OCI-LY7 (cell line): ENCODE measurements around the gene GRK4. TPM values are rescaled to one million over a fixed set of nuclear protein-coding genes. Genes with fewer than 3 reads are reported as not detected.

Source experiments
- BruUV-seq: library from RNA; stranded (reverse); fragments of 400-500 nt; replicated peaks from 2 replicates; lab custom pipeline; 2021; lab: Mats Ljungman, UMichigan
- CTCF ChIA-PET: fragments of 300-600 bp; sonication (Branson Sonifier 250); formaldehyde crosslinking; loops from one replicate; lab custom pipeline; 2022; ENCODE audit warnings: antibody characterized with exemption; ENCODE audit not compliant: unreplicated experiment; lab: Charles Lee
- POLR2A ChIA-PET: fragments of 300-600 bp; sonication (Branson Sonifier 250); formaldehyde crosslinking; loops from one replicate; lab custom pipeline; 2022; ENCODE audit warnings: antibody characterized with exemption; lab: Charles Lee
- DNase-seq: peaks from one replicate; pipeline ENCODE4 v3.0.0-alpha.2; 2015; ENCODE audit warnings: low spot score
- H2AFZ ChIP-seq: fragments of 200-600 bp; sonication (generic), shearing (Covaris generic); 2 replicates; pipeline ENCODE4 v1.6.1; 2014; ENCODE audit warnings: mild to moderate bottlenecking, antibody characterized with exemption, low read length, moderate library complexity
- H3K27ac ChIP-seq: fragments of 200-600 bp; sonication (generic); 2 replicates; pipeline ENCODE4 v1.5.1; 2014; ENCODE audit warnings: mixed run types, low read depth, mild to moderate bottlenecking, moderate library complexity, low read length, inconsistent platforms; ENCODE audit not compliant: poor library complexity, severe bottlenecking
- H3K36me3 ChIP-seq: fragments of 200-600 bp; sonication (generic); 2 replicates; pipeline ENCODE4 v1.6.1; 2014; ENCODE audit warnings: mild to moderate bottlenecking, antibody characterized with exemption, low read length, moderate library complexity, mixed read lengths; ENCODE audit not compliant: insufficient read depth
- H3K4me1 ChIP-seq: fragments of 200-600 bp; sonication (generic); 2 replicates; pipeline ENCODE4 v1.5.1; 2014; ENCODE audit warnings: mild to moderate bottlenecking, low read length; ENCODE audit not compliant: insufficient read depth, poor library complexity, severe bottlenecking
- H3K4me2 ChIP-seq: fragments of 200-600 bp; sonication (generic); 2 replicates; pipeline ENCODE4 v1.6.1; 2014; ENCODE audit warnings: mild to moderate bottlenecking, low read length
- H3K4me3 ChIP-seq: fragments of 200-600 bp; sonication (generic); 2 replicates; pipeline ENCODE4 v1.5.1; 2014; ENCODE audit warnings: mild to moderate bottlenecking, low read depth, low read length; ENCODE audit not compliant: poor library complexity, severe bottlenecking
- H3K79me2 ChIP-seq: fragments of 200-600 bp; sonication (generic); 2 replicates; pipeline ENCODE4 v1.6.1; 2016; ENCODE audit warnings: low read depth, mild to moderate bottlenecking, low read length, moderate library complexity, mixed read lengths; ENCODE audit not compliant: insufficient read depth
- H3K9me2 ChIP-seq: fragments of 200-600 bp; sonication (generic); 2 replicates; pipeline ENCODE4 v1.6.1; 2016; ENCODE audit warnings: mild to moderate bottlenecking, low read length, mixed read lengths; ENCODE audit not compliant: insufficient read depth
- H3K9me3 ChIP-seq: fragments of 200-600 bp; sonication (generic); 2 replicates; pipeline ENCODE4 v1.6.1; 2014; ENCODE audit warnings: mild to moderate bottlenecking, mixed run types, low read length, mixed read lengths
- H4K20me1 ChIP-seq: fragments of 200-600 bp; sonication (generic); 2 replicates; pipeline ENCODE4 v1.6.1; 2014; ENCODE audit warnings: mild to moderate bottlenecking, antibody characterized with exemption, low read length, moderate library complexity, mixed read lengths; ENCODE audit not compliant: insufficient read depth
- EZH2phosphoT487 ChIP-seq: fragments of 200-600 bp; sonication (generic); IDR thresholded peaks from 2 replicates; pipeline ENCODE4 v1.6.1; 2018; ENCODE audit warnings: low read depth, borderline replicate concordance, mild to moderate bottlenecking, mixed run types, antibody characterized with exemption, low read length, moderate library complexity, mixed read lengths
- intact Hi-C: fragments of 100-400 bp; cut with micrococcal nuclease; formaldehyde crosslinking; loops from one replicate; pipeline ENCODE4 v1.10.0; 2022; ENCODE audit not compliant: unreplicated experiment
- total RNA-seq, 2 experiments: library from RNA; depleted of rRNA in 1 of 2; stranded (reverse); fragments of >200 nt in 1 of 2; shearing (Covaris generic) in 1 of 2; gene quantifications; 2 replicates each; pipeline ENCODE4 v1.2.3, GENCODE V29; 2014 to 2022
- TF ChIP-seq, protein P1 (sequence below): fragments of 200-600 bp; sonication (generic); conservative IDR thresholded peaks from 2 replicates; pipeline ENCODE4 v1.5.1; 2014; ENCODE audit warnings: mild to moderate bottlenecking, antibody characterized with exemption, low read length, moderate library complexity, mixed read lengths

Gene GRK4
- total RNA-seq, 2 experiments from 2014 or later: 6.5 to 9.1 TPM

DNA sequence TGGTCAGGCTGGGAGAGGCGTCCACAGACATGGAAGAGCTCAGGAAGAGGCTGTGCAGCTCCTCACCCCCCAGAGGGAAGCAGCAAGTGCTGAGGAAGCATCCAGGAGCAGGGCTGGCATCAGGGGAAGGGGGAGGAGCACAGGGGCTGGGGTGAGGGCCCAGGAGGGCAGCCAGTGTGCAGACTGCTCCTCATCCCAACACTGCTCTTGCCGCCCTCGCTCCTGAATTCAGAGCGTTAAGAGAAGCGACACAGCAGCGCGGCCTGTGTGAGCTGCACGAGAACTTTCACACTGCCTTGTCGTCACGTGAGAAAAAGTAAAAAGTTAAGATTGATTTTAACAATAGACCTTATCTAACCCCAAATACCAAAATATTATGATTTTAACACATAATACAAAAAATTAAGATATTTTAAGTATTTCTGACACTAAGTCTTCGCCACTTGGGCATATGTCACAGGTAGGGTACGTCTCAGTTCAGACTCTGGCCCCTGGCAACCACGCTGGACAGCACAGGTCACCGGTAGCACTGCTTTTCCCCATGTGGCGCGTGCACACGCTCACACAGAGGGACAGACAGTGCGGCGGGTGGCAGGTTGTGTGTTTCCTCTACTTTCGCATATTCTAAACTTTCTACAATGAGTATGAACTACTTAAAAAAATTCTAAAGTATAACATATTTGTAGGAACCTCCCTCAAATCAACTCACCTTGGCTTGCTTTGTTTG lies 19.8 kb upstream of the GRK4 start:
- BruUV-seq: no TSS peak
- CTCF ChIA-PET: interaction anchor here (0.6 kb wide), 1 partner anchor 13 kb away, joined by 3 read pairs; no protein-coding TSS in a partner anchor
- no peak overlapping the region for H2AFZ ChIP-seq
- no peaks in the 10 kb centered on the region for H3K4me1 ChIP-seq
- POLR2A ChIA-PET: interaction anchor here (0.6 to 0.7 kb wide), 2 partner anchors 13 to 158 kb away, joined by 3 to 4 read pairs; no protein-coding TSS in a partner anchor
- DNase-seq: no peak
- H3K9me2 ChIP-seq: no peaks in the 10 kb centered on the region
- intact Hi-C loops: no loop called here
- no peak for TF ChIP-seq EZH2phosphoT487
- TF ChIP-seq, protein P1, sequence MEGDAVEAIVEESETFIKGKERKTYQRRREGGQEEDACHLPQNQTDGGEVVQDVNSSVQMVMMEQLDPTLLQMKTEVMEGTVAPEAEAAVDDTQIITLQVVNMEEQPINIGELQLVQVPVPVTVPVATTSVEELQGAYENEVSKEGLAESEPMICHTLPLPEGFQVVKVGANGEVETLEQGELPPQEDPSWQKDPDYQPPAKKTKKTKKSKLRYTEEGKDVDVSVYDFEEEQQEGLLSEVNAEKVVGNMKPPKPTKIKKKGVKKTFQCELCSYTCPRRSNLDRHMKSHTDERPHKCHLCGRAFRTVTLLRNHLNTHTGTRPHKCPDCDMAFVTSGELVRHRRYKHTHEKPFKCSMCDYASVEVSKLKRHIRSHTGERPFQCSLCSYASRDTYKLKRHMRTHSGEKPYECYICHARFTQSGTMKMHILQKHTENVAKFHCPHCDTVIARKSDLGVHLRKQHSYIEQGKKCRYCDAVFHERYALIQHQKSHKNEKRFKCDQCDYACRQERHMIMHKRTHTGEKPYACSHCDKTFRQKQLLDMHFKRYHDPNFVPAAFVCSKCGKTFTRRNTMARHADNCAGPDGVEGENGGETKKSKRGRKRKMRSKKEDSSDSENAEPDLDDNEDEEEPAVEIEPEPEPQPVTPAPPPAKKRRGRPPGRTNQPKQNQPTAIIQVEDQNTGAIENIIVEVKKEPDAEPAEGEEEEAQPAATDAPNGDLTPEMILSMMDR: no peak
- H3K79me2 ChIP-seq: no peaks in the 10 kb centered on the region
- H3K4me2 ChIP-seq: no peak overlapping the region
- H3K27ac ChIP-seq: no peak overlapping the region
- peaks cover 95% of the 10 kb centered on the region for H3K36me3 ChIP-seq
- H3K9me3 ChIP-seq: no peaks in the 10 kb centered on the region
- no peaks in the 10 kb centered on the region for H4K20me1 ChIP-seq
- no peak overlapping the region for H3K4me3 ChIP-seq

DNA sequence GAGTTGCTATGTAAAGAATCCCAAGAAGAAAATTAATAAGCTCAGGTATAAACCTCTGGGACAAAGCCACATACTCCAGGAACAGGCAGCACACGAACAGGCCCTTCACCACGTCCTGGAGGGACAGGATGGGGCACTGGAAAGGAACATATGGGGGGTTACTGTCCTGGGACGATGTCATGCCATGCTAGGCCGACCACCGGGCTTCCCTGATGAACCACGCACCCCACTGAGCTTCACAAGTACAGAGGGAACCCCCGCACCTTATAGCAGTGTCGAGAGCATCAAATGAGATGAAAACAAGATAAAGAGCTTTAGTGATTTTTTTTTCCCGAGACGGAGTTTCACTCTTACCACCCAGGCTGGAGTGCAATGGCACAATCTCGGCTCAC lies 19.3 kb upstream of the GRK4 start:
- Histone ChIP-seq H3K27ac (no peak overlapping the region), H2AFZ (no peak overlapping the region), H4K20me1 (no peaks in the 10 kb centered on the region), H3K9me2 (no peaks in the 10 kb centered on the region), H3K9me3 (no peaks in the 10 kb centered on the region), H3K36me3 (peaks cover 95% of the 10 kb centered on the region), H3K4me1 (no peaks in the 10 kb centered on the region), H3K4me2 (no peak overlapping the region), H3K79me2 (no peaks in the 10 kb centered on the region), H3K4me3 (no peak overlapping the region)
- POLR2A ChIA-PET: interaction anchor here (0.6 to 0.7 kb wide), 2 partner anchors 14 to 159 kb away, joined by 3 to 4 read pairs; no protein-coding TSS in a partner anchor
- BruUV-seq: no TSS peak
- TF ChIP-seq, protein P1: no peak
- no peak for TF ChIP-seq EZH2phosphoT487
- no peak for DNase-seq
- intact Hi-C loops: no loop called here
- CTCF ChIA-PET: no interaction called here
